H1 (cell line): ENCODE results near the gene ICA1.

ENCODE experiments used
- BCL11A ChIP-seq, 2 experiments: IDR thresholded peaks; one replicate each; pipeline ENCODE4 v1.6.1; 2011; ENCODE audit warnings: low read depth in 2 of 2, low read length in 2 of 2, mild to moderate bottlenecking in 2 of 2
- CTCF ChIP-seq, 3 experiments: IDR thresholded peaks; 1 replicate in 2 of 3; 2 replicates in 1 of 3; pipeline versions ENCODE4 v1.5.1 to v1.6.1; 2011; ENCODE audit warnings: low read length in 3 of 3, mild to moderate bottlenecking in 3 of 3, inconsistent platforms in 2 of 3, low read depth in 1 of 3, moderate library complexity in 1 of 3; ENCODE audit not compliant: insufficient read depth in 1 of 3; ENCODE audit errors: control extremely low read depth in 1 of 3
- EZH2 ChIP-seq: fragments of 200-600 bp; sonication (generic); IDR thresholded peaks from 2 replicates; pipeline ENCODE4 v1.7.1; 2012; ENCODE audit warnings: low read depth, mild to moderate bottlenecking, moderate library complexity, low read length, inconsistent platforms; ENCODE audit not compliant: severe bottlenecking
- HDAC6 ChIP-seq: IDR thresholded peaks from one replicate; pipeline ENCODE4 v1.7.1; 2012; ENCODE audit warnings: low read depth, mild to moderate bottlenecking, inconsistent platforms, low read length, moderate library complexity
- POLR2AphosphoS5 ChIP-seq: IDR thresholded peaks from 2 replicates; pipeline ENCODE4 v1.6.1; 2011; ENCODE audit warnings: low read depth, low read length
- RNF2 ChIP-seq: fragments of 200-900, 300-1000 bp; sonication (generic); IDR thresholded peaks from 2 replicates; pipeline ENCODE4 v1.7.1; 2016; ENCODE audit warnings: borderline replicate concordance, low read depth, mild to moderate bottlenecking, antibody characterized with exemption, low read length; ENCODE audit not compliant: poor library complexity, severe bottlenecking; ENCODE audit errors: missing control alignments
- SRF ChIP-seq: IDR thresholded peaks from 2 replicates; pipeline ENCODE4 v1.6.1; 2011; ENCODE audit warnings: mild to moderate bottlenecking, low read depth, low read length, moderate library complexity
- TCF12 ChIP-seq: IDR thresholded peaks from 2 replicates; pipeline ENCODE4 v1.6.1; 2011; ENCODE audit warnings: low read depth, mild to moderate bottlenecking, low read length
- YY1 ChIP-seq: IDR thresholded peaks from 2 replicates; pipeline ENCODE4 v1.6.1; 2011; ENCODE audit warnings: low read depth, mild to moderate bottlenecking, low read length

- TF ChIP-seq YY1 (no peak), RNF2 (no peak), TCF12 (no peak), CTCF (IDR thresholded peaks at IDR 0.05; ENCODE audit: control extremely low read depth in 1 of 3, insufficient read depth in 1 of 3, low read depth in 1 of 3, low read length in 3 of 3) (no peak), HDAC6 (no peak), POLR2AphosphoS5 (no peak), EZH2 (no peak), SRF (no peak), BCL11A (IDR thresholded peaks at IDR 0.05; ENCODE audit: low read depth in 2 of 2, low read length in 2 of 2) (no peak)
Measured at GRCh38 chr7:8201846-8202441, 60.0 kb downstream of the ICA1 start.
